GM18526 (cell line): ENCODE measurements around the gene MEF2B.
A peak's percentile ranks its signal among the peaks of the same experiment; 100 is the strongest.

Source experiments
- POLR2A ChIP-seq: IDR thresholded peaks from 3 replicates; pipeline ENCODE4 v1.6.1; 2011; ENCODE audit not compliant: insufficient read length; ENCODE audit errors: extremely low read depth

The MEF2B gene

GRCh38 chr19:19171821-19172532 lies 1.9 kb upstream of the MEF2B start:
- TF ChIP-seq POLR2A = no peak

DNA sequence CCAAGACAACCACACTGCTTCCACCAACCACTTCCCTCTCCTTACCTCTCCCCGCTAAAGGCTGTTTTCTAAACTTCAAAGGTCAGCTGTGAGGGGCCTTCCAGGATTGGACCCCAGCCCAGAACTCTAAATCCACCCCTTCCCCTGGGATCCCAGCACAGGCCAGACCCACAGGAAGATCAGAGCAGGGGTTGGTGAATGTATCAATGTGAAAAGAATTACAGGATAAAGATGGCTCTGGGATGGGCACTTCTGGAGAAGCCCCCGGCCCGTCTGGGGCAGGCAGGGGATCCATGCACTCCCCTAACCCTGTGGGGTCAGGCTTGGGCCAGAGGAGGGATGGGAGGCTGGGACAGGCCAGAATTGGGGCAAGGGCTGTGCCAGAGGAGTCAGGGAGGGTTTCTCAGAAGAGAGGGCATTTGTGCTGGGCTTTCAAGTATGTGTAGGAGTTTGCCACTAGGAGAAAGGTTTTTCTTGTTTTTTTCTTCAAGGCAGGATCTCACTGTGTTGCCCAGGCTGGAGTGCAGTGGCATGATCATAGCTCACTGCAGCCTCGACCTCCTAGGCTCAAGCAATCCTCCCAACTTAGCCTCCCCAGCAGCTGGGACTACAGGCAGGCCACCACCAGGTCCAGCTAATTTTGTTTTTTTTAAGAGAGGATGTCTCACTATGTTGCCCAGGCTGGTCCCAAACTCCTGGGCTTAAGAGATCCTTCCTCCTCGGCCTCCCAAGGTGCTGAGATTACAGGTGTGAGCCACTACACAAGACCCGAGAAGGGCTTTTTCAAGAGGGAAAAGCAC lies 1.0 kb upstream of the MEF2B start:
- no peak for TF ChIP-seq POLR2A

DNA sequence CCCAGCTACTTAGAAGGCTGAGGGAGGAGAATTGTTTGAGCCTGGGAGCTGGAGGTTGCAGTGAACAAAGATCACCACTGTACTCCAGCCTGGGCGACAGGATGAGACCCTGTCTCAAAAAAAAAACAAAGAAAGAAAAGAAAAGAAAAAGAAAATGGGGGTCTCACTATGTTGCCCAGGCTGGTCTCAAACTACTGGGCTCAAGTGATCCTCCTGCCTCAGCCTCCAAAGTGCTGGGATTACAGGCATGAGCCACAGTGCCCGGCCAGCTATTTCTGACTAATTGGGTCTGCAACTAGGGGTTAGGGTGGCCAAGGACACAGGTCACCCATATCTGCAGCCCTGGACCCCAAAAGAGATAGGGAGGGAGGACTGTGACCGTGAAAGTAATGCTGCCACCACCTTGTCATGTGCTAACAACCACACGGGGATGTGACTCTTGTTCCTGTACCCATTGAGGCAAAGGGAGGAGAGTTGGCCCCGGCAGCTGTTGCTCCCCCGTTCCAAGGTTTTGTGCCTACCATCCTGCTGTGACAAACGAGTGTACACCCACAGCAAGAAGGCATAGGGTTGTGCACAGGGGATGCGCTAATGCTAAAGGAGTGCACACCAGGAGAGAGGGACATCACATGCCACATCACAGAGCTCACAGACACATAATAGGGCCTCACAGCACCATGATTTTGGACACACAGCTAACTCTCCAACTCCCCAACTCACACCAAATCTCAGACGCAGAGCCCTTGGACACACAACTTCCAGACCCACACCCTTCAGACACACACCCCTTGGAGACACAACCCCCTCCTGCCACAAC lies 619 bp downstream of the MEF2B start:
- no peak for TF ChIP-seq POLR2A

- TF ChIP-seq POLR2A = no peak
Observed at GRCh38 chr19:19167612-19168011, 2.5 kb downstream of the MEF2B start.

DNA sequence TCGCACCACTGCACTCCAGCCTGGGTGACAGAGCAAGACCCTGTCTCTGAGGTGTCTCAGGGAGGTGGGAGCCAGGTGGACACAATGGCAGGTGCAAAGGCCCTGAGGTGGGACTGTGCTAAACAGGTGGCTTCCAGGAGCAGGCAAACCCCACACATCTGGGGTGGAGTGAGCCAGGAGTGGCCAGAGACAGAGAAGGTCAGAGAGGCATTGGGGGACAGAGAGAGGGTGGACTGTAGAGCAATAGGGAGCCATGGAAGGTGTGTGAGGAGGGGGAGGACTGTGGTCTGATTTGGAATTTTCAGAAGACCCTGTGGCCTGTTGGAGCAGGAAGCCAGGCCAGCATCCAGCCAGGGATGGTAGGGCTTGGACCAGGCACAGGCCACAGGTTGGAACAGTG lies 4.7 kb downstream of the MEF2B start:
- TF ChIP-seq POLR2A = no peak

DNA sequence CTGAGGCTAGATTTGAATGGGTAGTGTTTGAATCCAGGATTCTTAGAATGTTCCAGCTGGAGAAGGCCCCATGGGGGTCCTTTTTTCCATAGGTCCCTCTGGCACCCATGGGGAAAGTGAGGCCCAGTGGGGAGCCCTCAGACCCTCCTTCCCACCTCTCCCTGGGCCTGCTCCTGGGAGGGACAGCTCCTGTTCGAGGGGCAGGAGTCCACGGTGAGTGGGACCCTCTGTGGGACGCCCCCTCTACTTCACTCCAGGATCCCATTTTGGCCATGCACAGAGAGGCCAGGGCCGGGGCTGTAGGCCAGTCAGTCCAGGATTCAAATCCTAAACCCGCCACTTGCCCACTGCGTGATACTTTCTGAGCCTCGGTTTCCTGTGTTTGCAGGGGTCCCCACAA lies 7.6 kb downstream of the MEF2B start:
- no peak for TF ChIP-seq POLR2A

GRCh38 chr19:19160461-19161035 lies 9.5 kb downstream of the MEF2B start:
- TF ChIP-seq POLR2A = no peak

DNA sequence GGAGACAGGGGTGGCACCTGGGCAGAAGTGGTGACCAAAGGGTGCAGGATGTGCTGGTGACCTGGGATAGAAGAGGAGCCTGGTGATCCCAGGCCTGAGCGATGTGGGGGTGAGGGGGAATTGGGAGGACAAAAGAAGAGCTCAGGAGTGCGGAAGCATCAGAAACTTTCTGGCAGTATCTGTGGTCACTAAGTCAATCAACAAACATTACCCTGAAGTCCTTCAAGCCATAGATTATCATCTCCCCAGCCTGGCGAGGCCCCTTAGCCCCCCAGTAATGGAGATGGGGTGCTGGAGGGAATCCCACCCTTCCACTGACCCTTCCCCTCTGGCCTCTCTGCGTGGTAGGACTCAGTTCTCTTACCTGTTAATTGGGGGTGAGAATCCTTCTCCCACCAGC lies 10.5 kb downstream of the MEF2B start:
- TF ChIP-seq POLR2A = no peak

DNA sequence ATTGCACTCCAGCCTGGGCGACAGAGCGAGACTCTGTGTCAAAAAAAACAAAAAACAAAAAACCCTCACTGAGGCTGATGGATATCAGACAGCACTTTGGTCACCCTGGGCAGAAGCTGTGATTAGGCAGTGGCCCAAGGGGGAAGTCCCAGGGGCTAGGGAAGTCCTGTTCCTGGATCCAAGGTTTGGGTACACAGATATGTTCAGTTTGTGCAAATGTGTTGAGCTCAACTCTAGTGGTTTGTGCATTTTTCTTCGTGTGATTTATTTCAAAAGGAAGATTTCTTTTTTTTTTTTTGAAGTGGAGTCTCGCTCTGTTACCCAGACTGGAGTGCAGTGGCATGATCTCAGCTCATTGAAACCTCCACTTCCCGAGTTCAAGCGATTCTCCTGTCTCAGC lies 12.3 kb downstream of the MEF2B start:
- TF ChIP-seq POLR2A = no peak

DNA sequence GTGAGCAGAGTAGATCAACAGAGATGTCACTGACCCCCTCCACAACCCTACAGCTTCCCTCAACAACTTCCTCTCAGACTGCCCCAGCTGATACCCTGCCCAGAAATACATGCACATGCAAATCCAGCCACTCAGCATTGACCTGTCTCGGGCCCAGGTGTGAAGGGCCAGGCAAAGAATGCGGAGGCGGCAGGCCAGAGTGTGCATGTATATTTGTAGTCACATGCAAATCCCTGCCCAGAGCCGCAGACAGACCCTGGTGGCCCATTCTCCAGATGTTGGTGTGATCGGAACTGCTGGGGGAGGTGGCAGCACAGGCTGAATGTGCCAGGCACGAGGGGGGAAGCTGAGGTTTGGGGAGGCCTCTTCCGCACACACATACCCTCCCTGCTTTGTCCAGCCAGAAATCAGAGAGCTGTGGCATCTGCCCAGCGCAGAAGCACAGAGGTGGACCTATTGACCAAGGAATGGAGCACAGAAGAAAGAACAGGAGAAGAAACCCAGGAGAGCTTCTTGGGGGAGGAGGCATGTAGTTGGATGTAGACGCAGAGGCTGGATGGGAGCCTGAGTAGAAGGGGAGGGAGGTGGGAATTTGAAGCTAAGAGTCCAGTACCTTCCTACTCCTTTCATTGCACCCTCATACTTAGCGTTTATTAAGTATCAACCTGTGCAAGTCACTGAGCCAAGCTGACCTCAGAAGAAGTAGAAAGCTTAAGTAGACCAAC lies 14.4 kb downstream of the MEF2B start:
- TF ChIP-seq POLR2A = peak; percentile 30

DNA sequence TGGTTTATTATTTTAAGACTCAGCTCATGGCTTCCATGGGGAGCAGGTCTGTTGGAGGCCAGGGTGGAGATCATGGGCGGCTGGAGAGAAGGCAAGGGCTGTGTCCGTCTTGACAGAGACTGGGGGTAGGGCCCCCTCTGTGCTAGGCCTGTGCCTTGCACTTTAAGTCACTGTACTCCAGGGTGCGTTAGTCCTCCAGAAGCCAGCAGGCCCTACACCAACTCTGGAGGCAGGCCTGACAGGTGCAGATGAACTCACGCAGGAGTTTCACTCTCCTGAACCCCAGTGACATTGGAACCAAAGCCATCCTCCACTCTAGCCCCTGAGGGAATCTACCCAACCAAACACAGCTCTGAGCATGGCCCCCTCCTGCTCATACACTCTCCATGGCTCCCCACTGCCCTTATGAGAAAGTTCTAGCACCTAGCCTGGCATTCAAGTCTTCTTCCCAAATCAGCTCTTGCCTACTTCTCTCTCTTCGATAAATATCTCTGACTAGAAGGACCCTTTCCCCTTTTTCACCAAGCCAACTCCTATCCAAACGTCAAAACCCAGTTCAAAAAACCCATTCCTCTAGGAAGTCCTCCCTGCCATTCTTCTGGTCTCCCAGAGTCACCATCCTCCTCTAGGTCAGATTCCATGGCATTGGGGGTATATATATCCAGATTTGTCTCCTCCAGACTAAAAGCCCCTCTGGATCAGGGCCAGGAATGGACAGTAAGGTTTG lies 15.1 kb downstream of the MEF2B start:
- TF ChIP-seq POLR2A = no peak

GRCh38 chr19:19152668-19153384 lies 17.2 kb downstream of the MEF2B start:
- no peak for TF ChIP-seq POLR2A

DNA sequence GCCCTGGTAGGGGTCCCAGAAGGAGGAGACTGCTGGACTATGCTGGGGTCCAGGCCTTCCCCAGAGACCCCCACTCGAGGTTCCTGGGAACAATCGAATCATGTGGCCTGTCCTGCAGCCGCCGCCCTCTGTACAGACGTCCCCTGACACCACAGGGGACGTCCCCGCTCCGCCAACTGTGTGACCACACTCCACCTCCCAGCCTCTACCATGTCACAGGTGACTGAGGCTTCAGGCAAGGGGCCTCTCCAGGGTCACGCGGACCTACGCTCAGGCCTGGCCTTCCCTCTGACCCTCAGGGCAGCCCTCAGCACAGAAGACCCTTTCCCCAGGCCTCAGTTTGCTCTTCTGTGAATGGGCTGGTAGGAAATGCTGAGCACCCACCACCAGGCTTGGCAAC lies 18.6 kb downstream of the MEF2B start:
- no peak for TF ChIP-seq POLR2A
